Hippocampal formation (tissue), 2 donors: ENCODE measurements around the gene PDRG1.

Source experiments
- DNase-seq, 2 donors: peaks; one replicate each; lab custom pipeline; 2025; lab: John Stamatoyannopoulos, UW

The PDRG1 gene

GRCh38 chr20:31907046-31907445, 44.8 kb downstream of the PDRG1 start:
- DNase-seq, result no peak

- no peak for DNase-seq
Measured at GRCh38 chr20:31906001-31906400, 45.8 kb downstream of the PDRG1 start.

- DNase-seq, result no peak
Measured at GRCh38 chr20:31903627-31904386, 48.0 kb downstream of the PDRG1 start.

GRCh38 chr20:31901615-31902014, 50.2 kb downstream of the PDRG1 start:
- no peak for DNase-seq

GRCh38 chr20:31897541-31897940, 54.3 kb downstream of the PDRG1 start:
- peak in 1 of 2 donors; percentile 6 for DNase-seq

- DNase-seq, result no peak
Measured at GRCh38 chr20:31896049-31896448, 55.8 kb downstream of the PDRG1 start.

- DNase-seq, result peak; percentile 7 to 47
Measured at GRCh38 chr20:31894980-31895675, 56.7 kb downstream of the PDRG1 start.
